ENCODE results near the gene PDILT.

PDILT gene

DNA sequence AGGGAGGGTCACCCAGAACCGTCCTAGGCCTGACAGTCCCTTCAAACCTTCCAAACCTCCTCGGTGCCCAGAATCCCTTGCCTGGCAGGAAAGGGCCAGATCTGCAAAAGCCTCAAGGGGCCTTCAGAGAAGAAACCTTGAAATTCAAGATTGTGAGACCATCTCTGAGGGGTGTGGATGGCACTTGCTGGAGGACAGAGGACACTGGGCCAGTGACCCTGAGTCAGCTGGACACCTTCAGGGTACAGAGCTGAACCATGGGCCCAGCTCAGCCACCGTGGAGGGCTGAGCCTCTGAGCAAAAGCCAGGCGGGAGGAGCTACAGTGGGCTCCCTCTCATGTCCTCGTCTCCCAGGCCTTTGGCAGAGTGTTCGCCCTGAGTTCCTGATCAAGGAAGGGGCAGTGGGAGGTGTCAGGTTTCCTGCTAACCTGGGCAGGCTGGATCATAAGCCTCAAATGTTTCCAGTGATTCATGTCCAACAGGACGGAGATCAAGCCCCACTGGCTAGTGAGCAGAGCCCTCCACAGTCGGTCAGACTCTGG, 3.0 kb downstream of the PDILT start:
- DNase-seq: no peak

- DNase-seq: no peak
Observed at GRCh38 chr16:20401066-20401465, 3.5 kb downstream of the PDILT start.

DNA sequence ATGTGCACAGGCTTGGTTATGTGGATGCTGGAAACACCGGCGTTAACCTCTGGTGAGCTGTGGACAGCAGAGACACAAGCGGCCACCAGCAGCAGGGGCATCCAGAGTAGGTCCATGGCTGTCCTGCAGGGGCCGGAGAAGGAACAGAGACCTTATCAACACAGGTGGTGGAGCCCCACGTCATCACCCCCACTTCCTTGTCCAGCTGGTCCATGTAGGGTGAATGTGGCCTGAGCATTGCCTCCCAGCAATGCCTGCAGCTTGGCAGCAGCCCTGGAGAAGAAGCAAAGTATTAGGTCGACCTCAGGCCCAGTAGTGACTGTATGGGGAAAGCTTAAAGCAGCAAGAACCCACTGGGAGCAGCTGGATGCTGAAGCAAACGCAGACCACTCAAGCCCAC, 5.4 kb downstream of the PDILT start:
- DNase-seq: no peak

DNA sequence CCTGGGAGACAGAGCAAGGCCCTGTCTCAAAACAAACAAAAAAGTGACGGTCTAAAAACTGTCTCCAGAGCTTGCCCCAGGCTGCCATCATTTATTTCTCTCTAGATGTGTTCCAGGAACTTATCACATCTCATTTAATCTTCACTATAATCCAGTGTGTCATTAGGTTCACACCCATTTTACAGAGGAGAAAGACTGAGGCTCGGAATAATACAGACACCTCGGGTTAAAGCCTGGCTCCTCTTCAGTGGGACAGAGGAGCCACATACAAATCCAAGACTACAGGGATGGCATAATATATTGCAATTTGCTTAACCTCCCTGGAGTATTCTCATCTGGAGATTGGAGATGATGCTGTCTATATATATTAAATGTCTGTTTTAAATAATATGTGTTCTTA, 5.9 kb downstream of the PDILT start:
- DNase-seq: no peak

- DNase-seq: no peak
Observed at GRCh38 chr16:20397468-20398074, 7.0 kb downstream of the PDILT start.

- DNase-seq: no peak
Observed at GRCh38 chr16:20396846-20397467, 7.6 kb downstream of the PDILT start.

GRCh38 chr16:20395946-20396345, 8.6 kb downstream of the PDILT start:
- DNase-seq: no peak

DNA sequence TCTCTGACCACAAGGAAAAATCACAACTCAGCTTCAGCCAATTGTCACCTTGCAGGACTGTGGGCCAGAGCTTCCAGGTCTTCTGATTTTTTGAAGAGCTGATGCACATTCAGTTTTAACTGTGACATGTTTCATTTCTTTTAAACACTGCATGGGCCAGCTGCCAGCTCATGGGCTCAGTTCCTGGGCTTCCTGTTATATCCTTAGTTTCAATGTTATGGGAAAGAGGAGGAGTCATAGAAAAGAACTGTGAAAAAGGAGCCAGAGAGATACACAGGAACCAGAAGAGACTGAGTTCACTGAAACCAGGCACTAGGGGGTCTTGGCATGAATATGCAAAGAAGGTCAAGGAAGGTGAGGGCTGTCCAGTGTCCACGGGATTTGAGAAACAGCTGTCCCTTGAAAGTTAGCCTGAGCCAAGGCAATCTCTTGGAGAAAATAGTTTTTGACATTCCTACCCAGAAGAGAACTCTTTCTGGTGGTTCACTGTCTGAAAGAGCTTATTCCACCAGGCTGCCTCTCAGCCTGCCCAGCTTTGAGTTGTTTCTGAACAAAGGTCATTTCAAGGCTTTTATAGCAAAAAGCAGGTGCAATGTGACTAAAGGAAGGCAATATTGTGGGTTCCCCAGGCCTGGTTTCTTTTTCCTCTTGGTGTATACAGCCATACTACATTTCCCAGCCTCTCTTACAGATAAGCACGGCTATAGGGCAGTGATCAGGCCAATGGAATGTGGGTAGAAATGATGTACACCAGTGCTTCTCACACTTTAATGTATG, 10.5 kb downstream of the PDILT start:
- DNase-seq: no peak

GRCh38 chr16:20391045-20391444, 13.5 kb downstream of the PDILT start:
- DNase-seq: no peak

GRCh38 chr16:20388854-20389253, 15.7 kb downstream of the PDILT start:
- no peak for DNase-seq

- DNase-seq: no peak
Observed at GRCh38 chr16:20387978-20388377, 16.6 kb downstream of the PDILT start.

GRCh38 chr16:20385844-20386832, 18.4 kb downstream of the PDILT start:
- peak; percentile 45 for DNase-seq

DNA sequence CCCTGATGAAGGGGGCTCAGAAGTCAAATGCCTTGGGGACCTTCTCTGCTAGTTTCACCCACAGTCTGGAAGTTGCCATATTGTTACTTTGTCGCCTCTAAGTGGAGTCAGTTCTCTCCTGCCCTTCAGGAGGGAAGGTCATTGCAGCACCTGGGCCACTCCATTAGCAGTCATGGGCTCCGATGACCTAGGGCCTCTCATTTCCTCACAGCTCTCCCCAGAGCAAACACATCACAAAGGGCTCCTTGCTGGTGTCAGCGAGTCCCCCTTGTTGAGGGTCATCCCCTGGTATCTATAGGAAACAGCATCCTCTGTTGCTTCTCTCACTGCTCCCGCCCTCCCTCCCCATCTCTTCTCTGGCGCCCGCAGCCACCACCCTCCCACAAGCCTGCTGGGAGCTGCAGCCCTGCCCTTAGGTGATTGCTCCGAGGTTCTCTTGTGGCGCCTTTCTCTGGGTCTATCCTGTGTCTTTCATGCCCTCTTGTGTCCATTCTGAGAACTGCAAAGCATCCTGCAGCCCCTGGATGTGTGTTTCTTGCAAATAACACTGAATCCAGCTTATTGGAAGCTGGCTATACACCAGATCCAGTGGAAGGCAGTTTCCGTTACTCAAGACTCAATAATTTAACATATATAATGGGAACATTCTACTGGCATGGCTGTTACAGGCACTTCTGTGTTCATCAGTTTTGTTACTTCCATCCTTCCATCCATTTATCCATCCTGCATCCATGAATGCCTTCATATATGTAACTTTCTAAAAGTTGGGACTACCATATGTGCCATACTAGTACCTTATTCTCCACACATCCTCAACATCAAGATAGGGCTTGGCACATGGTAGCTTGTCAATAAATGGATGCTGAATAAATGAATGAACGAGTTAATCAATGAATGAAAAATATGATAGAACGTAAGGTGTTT, 21.2 kb downstream of the PDILT start:
- DNase-seq: peak; percentile 46

GRCh38 chr16:20382202-20382948, 22.2 kb downstream of the PDILT start:
- no peak for DNase-seq

DNA sequence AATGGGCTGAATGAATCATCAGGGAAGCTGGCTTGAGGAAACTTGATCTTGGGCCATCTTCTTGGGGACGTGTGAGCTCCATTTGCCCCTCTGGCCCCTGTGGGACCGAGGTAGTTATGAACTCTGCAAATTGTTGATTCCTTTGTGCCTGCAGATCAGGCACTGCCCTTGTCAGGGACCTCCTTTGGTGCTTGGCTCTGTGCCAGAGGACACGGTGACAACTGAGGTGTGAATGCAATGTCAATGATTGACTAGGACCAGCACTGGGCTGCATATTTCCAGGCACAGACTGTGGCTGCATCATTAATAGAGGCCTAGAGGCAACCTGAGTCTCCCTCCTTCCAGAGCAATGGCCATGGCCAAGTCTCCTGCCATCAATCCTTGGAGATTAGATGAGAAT, 23.8 kb downstream of the PDILT start:
- no peak for DNase-seq

DNA sequence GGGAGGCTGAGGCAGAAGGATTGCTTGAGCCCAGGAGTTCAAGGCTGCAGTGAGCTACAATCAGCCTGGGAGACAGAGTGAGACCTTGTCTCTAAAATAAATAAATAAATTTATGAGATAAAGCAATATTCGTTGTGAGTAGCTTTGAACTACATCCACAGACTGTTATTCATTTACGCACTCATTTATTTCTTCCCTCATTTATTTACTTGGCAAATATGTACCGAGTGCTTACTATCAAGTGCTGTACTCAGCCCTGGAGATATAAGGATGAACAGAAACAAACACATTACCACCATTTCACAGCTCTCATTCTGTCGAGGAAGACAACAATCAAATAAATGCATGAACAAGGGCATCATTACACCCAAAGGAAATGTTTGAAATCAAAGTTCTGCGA, 27.4 kb downstream of the PDILT start:
- DNase-seq: no peak

DNA sequence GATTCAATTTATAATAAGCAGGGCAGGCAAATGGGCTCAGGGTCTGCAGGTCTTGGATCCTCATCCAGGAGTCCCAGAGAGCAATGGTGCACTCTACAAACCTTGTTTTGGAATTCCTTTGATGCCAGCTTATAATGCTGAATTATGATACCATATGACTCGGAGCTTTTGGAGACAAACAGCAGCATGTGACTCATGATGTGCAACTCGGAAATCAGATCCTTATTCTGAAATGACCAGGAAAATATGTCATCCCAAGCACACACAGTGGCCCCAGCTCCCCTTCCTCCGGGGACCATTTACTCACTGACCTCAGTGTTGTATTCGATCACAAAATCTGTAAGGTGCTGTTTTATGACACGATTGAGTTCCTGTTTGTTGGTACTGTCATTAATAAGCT, 31.8 kb downstream of the PDILT start:
- DNase-seq: no peak

DNA sequence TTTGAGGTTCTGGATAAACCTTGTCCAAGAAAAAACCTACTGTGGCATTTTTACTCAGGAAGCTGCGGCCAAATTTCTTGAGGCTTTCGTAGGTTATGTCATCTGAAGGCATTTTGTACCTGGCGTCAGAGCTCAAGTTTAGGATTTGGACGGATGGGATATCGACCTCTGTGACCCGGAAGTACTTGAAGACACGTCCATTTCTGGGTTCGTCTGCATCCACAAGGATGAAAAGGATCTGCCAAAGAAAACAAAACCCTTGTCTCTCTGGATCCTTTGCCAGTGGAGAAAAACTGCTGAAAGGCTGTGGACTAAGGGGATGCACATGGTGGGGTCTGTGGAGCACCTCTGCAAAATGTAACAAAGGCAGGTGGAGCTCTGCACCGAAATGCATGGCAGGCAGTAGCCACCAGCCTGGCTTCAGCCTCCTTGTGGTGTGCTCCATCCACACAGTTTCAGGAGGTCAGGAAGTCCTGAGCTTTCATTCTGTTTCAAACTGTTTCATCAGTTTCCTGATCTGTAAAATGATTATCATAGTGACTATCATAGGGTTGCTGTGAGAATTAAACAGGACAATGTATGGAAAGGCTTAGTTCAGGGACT, 35.0 kb downstream of the PDILT start:
- DNase-seq: no peak

DNA sequence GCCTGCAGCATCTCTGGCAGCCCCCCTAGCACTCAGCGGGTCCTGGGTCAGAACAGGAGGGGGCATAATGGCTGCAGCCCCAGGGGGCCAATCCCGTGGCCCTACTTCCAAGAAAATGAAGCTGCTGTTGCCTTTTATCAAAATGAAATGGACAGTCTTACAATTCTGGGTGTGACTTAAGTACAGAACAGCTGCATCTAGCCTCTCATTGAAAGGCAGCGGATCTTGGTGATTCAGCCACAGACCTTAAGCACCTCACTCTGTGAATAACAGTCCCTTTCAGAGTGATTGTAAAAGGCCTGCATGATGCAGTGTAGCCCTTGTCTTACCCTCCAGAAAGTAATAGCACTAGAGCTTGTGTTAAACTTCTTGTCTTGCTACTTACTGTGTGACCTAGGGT, 40.5 kb downstream of the PDILT start:
- DNase-seq: no peak

DNA sequence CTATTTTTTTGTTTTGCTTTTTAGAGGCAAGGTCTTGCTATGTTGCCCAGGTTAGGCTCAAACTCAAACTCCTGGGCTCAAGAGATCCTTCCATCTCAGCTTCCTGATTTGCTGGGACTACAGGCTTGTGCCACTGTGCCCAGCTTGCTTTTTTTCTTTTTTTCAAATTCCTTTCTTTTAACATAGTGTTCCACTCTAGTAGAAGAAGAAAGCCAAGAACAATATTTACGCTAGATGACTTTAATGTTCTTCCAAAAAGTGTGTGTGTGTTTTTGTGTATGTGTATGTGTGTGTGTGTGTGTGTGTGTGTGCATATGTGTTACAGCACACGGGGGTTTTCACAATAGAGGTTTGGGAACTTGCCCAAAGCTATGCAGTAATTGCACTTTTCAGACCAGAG, 41.3 kb downstream of the PDILT start:
- DNase-seq: no peak

GRCh38 chr16:20359997-20360396, 44.5 kb downstream of the PDILT start:
- DNase-seq: no peak
